AG04449 (cell line): ENCODE results near the gene PPP4C.
"Not testable (repeated sequence)": the region's sequence is repeated elsewhere in the genome, so short reads cannot be mapped to it uniquely, and the experiment has no call there.

Experiments
- CTCF ChIA-PET: fragments of 350-600 bp; formaldehyde crosslinking; extraction: SDS; loops from one replicate; lab custom pipeline; 2021; ENCODE audit warnings: antibody characterized with exemption; lab: Yijun Ruan, JAX
- POLR2A ChIA-PET: fragments of 400-600, 350-600 bp; formaldehyde crosslinking; extraction: SDS; loops from one replicate; lab custom pipeline; 2020; ENCODE audit warnings: antibody characterized with exemption, inconsistent platforms; lab: Yijun Ruan, JAX
- DNase-seq: peaks from one replicate; pipeline ENCODE4 v3.0.0-alpha.2; 2010; ENCODE audit warnings: low read depth, low spot score
- H3K4me3 ChIP-seq: 2 replicates; pipeline ENCODE4 v1.5.1; 2011; ENCODE audit warnings: low read depth, mild to moderate bottlenecking, control low read depth, low read length
- CTCF ChIP-seq: IDR thresholded peaks from one replicate; pipeline ENCODE4 v1.5.1; 2011; ENCODE audit warnings: mild to moderate bottlenecking, moderate library complexity, low read length, control low read depth, inconsistent platforms; ENCODE audit not compliant: insufficient read depth; ENCODE audit errors: missing control alignments

PPP4C gene

GRCh38 chr16:30121741-30122571 lies 46.2 kb downstream of the PPP4C start:
- POLR2A ChIA-PET = no interaction called here
- TF ChIP-seq CTCF = no peak
- CTCF ChIA-PET = interaction anchor here (3.3 kb wide), 1 partner anchor 10 kb away, joined by 28 read pairs; the partner anchor contains the start of gene GDPD3
- no peak for DNase-seq
- peak overlapping the region; percentile 73 for H3K4me3 ChIP-seq

GRCh38 chr16:30122604-30123160 lies 46.9 kb downstream of the PPP4C start:
- DNase-seq = no peak
- ChIA-PET POLR2A (no interaction called here), CTCF (interaction anchor here (3.3 kb wide), 1 partner anchor 11 kb away, joined by 28 read pairs; the partner anchor contains the start of gene GDPD3)
- no peak for TF ChIP-seq CTCF
- H3K4me3 ChIP-seq = peak overlapping the region; percentile 73

- POLR2A ChIA-PET = no interaction called here
- no peak for TF ChIP-seq CTCF
- DNase-seq = no peak
- no peak overlapping the region for H3K4me3 ChIP-seq
- CTCF ChIA-PET = interaction anchor here (2.3 kb wide), 1 partner anchor 12 kb away, joined by 9 read pairs; the partner anchor contains the start of gene GDPD3
These were observed 49.2 kb downstream of the PPP4C start for GRCh38 chr16:30124985-30125379.

GRCh38 chr16:30125690-30126089 lies 49.9 kb downstream of the PPP4C start:
- DNase-seq, POLR2A ChIA-PET, H3K4me3 ChIP-seq, CTCF ChIA-PET: not testable (repeated sequence)

GRCh38 chr16:30127993-30128392 lies 52.2 kb downstream of the PPP4C start:
- no peak overlapping the region for H3K4me3 ChIP-seq
- no peak for DNase-seq
- CTCF ChIA-PET = interaction anchor here (1.1 kb wide), 1 partner anchor 9 kb away, joined by 4 read pairs; no protein-coding TSS in a partner anchor
- POLR2A ChIA-PET = no interaction called here
- TF ChIP-seq CTCF = no peak

GRCh38 chr16:30131869-30132475 lies 56.2 kb downstream of the PPP4C start:
- CTCF ChIA-PET = no interaction called here
- TF ChIP-seq CTCF = no peak
- H3K4me3 ChIP-seq = no peak overlapping the region
- POLR2A ChIA-PET = no interaction called here
- no peak for DNase-seq
